AG10803 (cell line): ENCODE results near the gene ZNF521.

Source experiments
- DNase-seq: peaks from one replicate; pipeline ENCODE4 v3.0.0; 2010; ENCODE audit warnings: low read depth
- H3K4me3 ChIP-seq: 2 replicates; pipeline ENCODE4 v1.5.1; 2011; ENCODE audit warnings: mild to moderate bottlenecking, low read length, control low read depth
- CTCF ChIP-seq: conservative IDR thresholded peaks from 2 replicates; pipeline ENCODE4 v1.5.1; 2011; ENCODE audit warnings: mild to moderate bottlenecking, low read length, control low read depth, inconsistent platforms

The ZNF521 gene

GRCh38 chr18:25175558-25176517, 176.1 kb downstream of the ZNF521 start:
- DNase-seq = no peak
- no peak overlapping the region for H3K4me3 ChIP-seq
- no peak for TF ChIP-seq CTCF

GRCh38 chr18:25174324-25174723, 177.6 kb downstream of the ZNF521 start:
- no peak overlapping the region for H3K4me3 ChIP-seq
- no peak for TF ChIP-seq CTCF
- no peak for DNase-seq

- DNase-seq = peak; percentile 13
- no peak overlapping the region for H3K4me3 ChIP-seq
- TF ChIP-seq CTCF = no peak
Observed at GRCh38 chr18:25171334-25171733, 180.6 kb downstream of the ZNF521 start.

- DNase-seq = no peak
- no peak overlapping the region for H3K4me3 ChIP-seq
- TF ChIP-seq CTCF = no peak
Observed at GRCh38 chr18:25170402-25170801, 181.6 kb downstream of the ZNF521 start.

GRCh38 chr18:25169701-25170100, 182.3 kb downstream of the ZNF521 start:
- DNase-seq = peak; percentile 26
- H3K4me3 ChIP-seq = no peak overlapping the region
- no peak for TF ChIP-seq CTCF

- no peak for TF ChIP-seq CTCF
- H3K4me3 ChIP-seq = no peak overlapping the region
- no peak for DNase-seq
Observed at GRCh38 chr18:25167612-25168410, 184.2 kb downstream of the ZNF521 start.
